Measurements from ENCODE around the gene PRKCH.

DNA sequence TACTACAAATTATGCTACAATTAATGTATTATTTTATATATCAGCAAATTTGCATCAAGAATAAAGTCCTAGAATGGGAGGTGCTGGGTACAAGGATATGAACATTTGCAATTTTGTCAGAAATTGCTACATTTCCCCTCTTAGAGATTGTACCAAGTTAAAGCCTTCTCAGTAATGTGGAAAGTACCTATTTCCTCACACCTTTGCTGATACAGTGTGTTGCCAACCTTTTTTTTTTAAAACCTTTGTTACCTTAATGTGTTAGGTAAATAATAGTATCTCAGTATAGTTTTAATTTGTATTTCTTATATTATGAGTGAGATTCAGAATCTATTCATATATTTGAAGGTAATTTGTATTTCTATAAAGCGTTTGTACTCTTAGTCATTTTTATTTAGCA lies 278.6 kb downstream of the PRKCH start:
- TF ChIP-seq POLR2A (IDR thresholded peaks at IDR 0.05; ENCODE audit: insufficient read depth in 1 of 2, low read depth in 2 of 2, low read length in 2 of 2) (no peak), ZNF605 (CRISPR knock-in tag; IDR thresholded peaks at IDR 0.05) (no peak), EP300 (IDR thresholded peaks at IDR 0.05; ENCODE audit: low read depth in 2 of 2, low read length in 2 of 2) (no peak), EP300 (CRISPR knock-in tag; IDR thresholded peaks at IDR 0.05; ENCODE audit: borderline replicate concordance) (no peak), TFDP2 (CRISPR knock-in tag; IDR thresholded peaks at IDR 0.05) (no peak), ZNF354B (CRISPR knock-in tag; IDR thresholded peaks at IDR 0.05) (no peak)
- TF ChIP-seq, protein P1, sequence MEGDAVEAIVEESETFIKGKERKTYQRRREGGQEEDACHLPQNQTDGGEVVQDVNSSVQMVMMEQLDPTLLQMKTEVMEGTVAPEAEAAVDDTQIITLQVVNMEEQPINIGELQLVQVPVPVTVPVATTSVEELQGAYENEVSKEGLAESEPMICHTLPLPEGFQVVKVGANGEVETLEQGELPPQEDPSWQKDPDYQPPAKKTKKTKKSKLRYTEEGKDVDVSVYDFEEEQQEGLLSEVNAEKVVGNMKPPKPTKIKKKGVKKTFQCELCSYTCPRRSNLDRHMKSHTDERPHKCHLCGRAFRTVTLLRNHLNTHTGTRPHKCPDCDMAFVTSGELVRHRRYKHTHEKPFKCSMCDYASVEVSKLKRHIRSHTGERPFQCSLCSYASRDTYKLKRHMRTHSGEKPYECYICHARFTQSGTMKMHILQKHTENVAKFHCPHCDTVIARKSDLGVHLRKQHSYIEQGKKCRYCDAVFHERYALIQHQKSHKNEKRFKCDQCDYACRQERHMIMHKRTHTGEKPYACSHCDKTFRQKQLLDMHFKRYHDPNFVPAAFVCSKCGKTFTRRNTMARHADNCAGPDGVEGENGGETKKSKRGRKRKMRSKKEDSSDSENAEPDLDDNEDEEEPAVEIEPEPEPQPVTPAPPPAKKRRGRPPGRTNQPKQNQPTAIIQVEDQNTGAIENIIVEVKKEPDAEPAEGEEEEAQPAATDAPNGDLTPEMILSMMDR (CRISPR knock-in tag; IDR thresholded peaks at IDR 0.05) = no peak
